PC-9 (cell line): ENCODE results near the gene FAM163B.

Source experiments
- CTCF ChIP-seq: fragments of 200-600 bp; sonication (generic); conservative IDR thresholded peaks from 2 replicates; pipeline ENCODE4 v1.6.1; 2017; ENCODE audit warnings: mixed run types, antibody characterized with exemption, mild to moderate bottlenecking, moderate library complexity
- EZH2 ChIP-seq: fragments of 200-600 bp; sonication (generic); IDR thresholded peaks from 2 replicates; pipeline ENCODE4 v1.8.0; 2017; ENCODE audit warnings: antibody characterized with exemption, low read depth

GRCh38 chr9:133591116-133591910 is 17.9 kb downstream of the FAM163B start:
- TF ChIP-seq CTCF (no peak), EZH2 (no peak)
